Hepatocyte (in vitro differentiated cells): ENCODE measurements around the gene GPX7.

Experiments used
- EZH2 ChIP-seq: fragments of 200-600 bp; sonication (generic); IDR thresholded peaks from 2 replicates; pipeline ENCODE4 v1.6.1; 2016; ENCODE audit warnings: antibody characterized with exemption, mild to moderate bottlenecking, borderline replicate concordance
- EZH2phosphoT487 ChIP-seq: fragments of 200-600 bp; sonication (generic); IDR thresholded peaks from one replicate; pipeline ENCODE4 v1.6.1; 2018; ENCODE audit warnings: antibody characterized with exemption, mild to moderate bottlenecking, low read depth, moderate library complexity; ENCODE audit not compliant: unreplicated experiment, severe bottlenecking
- TF ChIP-seq, protein P1 (sequence below): fragments of 200-600 bp; sonication (generic); IDR thresholded peaks from 2 replicates; pipeline ENCODE4 v1.5.1; 2016; ENCODE audit warnings: antibody characterized with exemption, mild to moderate bottlenecking; ENCODE audit not compliant: poor library complexity

DNA sequence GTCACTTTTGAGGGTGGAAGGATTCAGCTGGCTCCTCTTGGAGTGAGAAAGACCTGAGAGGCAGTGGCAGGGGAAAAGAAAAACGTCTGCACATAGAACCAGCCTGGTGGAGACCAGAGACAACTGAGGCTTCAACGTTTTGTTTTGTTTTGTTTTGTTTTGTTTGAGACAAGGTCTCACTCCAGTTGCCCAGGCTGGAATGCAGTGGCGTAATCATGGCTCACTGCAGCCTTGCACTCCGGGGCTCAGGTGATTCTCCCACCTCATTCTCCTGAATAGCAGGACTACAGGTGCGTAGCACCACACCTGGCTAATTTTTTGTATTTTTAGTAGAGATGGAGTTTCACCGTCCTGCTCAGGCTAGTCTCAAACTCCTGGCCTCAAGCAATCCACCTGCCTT lies 43.1 kb downstream of the GPX7 start:
- TF ChIP-seq, protein P1, sequence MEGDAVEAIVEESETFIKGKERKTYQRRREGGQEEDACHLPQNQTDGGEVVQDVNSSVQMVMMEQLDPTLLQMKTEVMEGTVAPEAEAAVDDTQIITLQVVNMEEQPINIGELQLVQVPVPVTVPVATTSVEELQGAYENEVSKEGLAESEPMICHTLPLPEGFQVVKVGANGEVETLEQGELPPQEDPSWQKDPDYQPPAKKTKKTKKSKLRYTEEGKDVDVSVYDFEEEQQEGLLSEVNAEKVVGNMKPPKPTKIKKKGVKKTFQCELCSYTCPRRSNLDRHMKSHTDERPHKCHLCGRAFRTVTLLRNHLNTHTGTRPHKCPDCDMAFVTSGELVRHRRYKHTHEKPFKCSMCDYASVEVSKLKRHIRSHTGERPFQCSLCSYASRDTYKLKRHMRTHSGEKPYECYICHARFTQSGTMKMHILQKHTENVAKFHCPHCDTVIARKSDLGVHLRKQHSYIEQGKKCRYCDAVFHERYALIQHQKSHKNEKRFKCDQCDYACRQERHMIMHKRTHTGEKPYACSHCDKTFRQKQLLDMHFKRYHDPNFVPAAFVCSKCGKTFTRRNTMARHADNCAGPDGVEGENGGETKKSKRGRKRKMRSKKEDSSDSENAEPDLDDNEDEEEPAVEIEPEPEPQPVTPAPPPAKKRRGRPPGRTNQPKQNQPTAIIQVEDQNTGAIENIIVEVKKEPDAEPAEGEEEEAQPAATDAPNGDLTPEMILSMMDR: no peak
- no peak for TF ChIP-seq EZH2phosphoT487
- no peak for TF ChIP-seq EZH2
